Stimulated activated effector memory CD8-positive, alpha-beta T cell treated with anti-CD3 and anti-CD28 coated beads, Interleukin-12 subunit alpha, Interleukin-12 subunit beta, amount 100 ng/mL, for 72 hours (primary cell): ENCODE results near the gene FGF1.

Experiments used
- ATAC-seq: fragments of 150-1000 bp; cut with Tn5 transposase; 2 replicates; pipeline ENCODE4 v1.10.0; 2021
- DNase-seq, 2 donors: peaks; one replicate each; pipeline ENCODE4 v3.0.0; 2021 to 2022; ENCODE audit warnings: low spot score in 2 of 2
- H3K27ac Mint-ChIP-seq: one replicate; pipeline ENCODE4 v1.8.0; 2022; ENCODE audit warnings: mild to moderate bottlenecking, mixed read lengths
- H3K36me3 Mint-ChIP-seq: one replicate; pipeline ENCODE4 v1.8.0; 2022; ENCODE audit warnings: mild to moderate bottlenecking, mixed read lengths
- H3K4me1 Mint-ChIP-seq: one replicate; pipeline ENCODE4 v1.8.0; 2022; ENCODE audit warnings: mixed read lengths
- H3K4me3 Mint-ChIP-seq: one replicate; pipeline ENCODE4 v1.8.0; 2022; ENCODE audit warnings: mild to moderate bottlenecking, mixed read lengths
- H3K9me3 Mint-ChIP-seq: one replicate; pipeline ENCODE4 v1.8.0; 2022; ENCODE audit warnings: mixed read lengths

Gene FGF1

GRCh38 chr5:142685418-142686209, at the start of gene FGF1:
Gene FGF1, minus strand, starts transcription at chr5:142686090. Its CDS starts 71,963 bp downstream, at chr5:142614127.
- Mint-ChIP-seq H3K4me1 (no peaks in the 10 kb centered on the region), H3K4me3 (no peak within 1 kb of the TSS), H3K36me3 (no peaks in the 10 kb centered on the region), H3K27ac (no peak within 1 kb of the TSS), H3K9me3 (no peaks in the 10 kb centered on the region)
- no peak for DNase-seq
- ATAC-seq = peak; percentile 14

GRCh38 chr5:142727735-142728047, 41.8 kb upstream of the FGF1 start:
- H3K36me3 Mint-ChIP-seq = no peaks in the 10 kb centered on the region
- H3K4me3 Mint-ChIP-seq = no peak overlapping the region
- H3K27ac Mint-ChIP-seq = no peak overlapping the region
- H3K4me1 Mint-ChIP-seq = peaks cover 20% of the 10 kb centered on the region
- ATAC-seq = no peak
- DNase-seq = no peak
- no peaks in the 10 kb centered on the region for H3K9me3 Mint-ChIP-seq

GRCh38 chr5:142726188-142726731, 40.4 kb upstream of the FGF1 start:
- ATAC-seq = peak; percentile 75
- H3K27ac Mint-ChIP-seq = peak overlapping the region; percentile 38

GRCh38 chr5:142725231-142726187, 39.6 kb upstream of the FGF1 start:
- H3K36me3 Mint-ChIP-seq = no peaks in the 10 kb centered on the region
- peaks cover 16% of the 10 kb centered on the region for H3K4me1 Mint-ChIP-seq
- peak overlapping the region; percentile 38 for H3K27ac Mint-ChIP-seq
- ATAC-seq = no peak
- H3K4me3 Mint-ChIP-seq = no peak overlapping the region
- no peak for DNase-seq
- H3K9me3 Mint-ChIP-seq = no peaks in the 10 kb centered on the region

More at GRCh38 chr5:142726188-142726731, 40.4 kb upstream of the FGF1 start:
- H3K9me3 Mint-ChIP-seq = no peaks in the 10 kb centered on the region
- H3K36me3 Mint-ChIP-seq = no peaks in the 10 kb centered on the region
- H3K4me1 Mint-ChIP-seq = peaks cover 16% of the 10 kb centered on the region
- DNase-seq = no peak
- H3K4me3 Mint-ChIP-seq = no peak overlapping the region

- H3K4me3 Mint-ChIP-seq = no peak overlapping the region
- H3K9me3 Mint-ChIP-seq = no peaks in the 10 kb centered on the region
- no peak overlapping the region for H3K27ac Mint-ChIP-seq
- peaks cover 16% of the 10 kb centered on the region for H3K4me1 Mint-ChIP-seq
- no peak for ATAC-seq
- no peaks in the 10 kb centered on the region for H3K36me3 Mint-ChIP-seq
- no peak for DNase-seq
These were observed 38.9 kb upstream of the FGF1 start for GRCh38 chr5:142724821-142725220.

- Mint-ChIP-seq H3K4me3 (no peak overlapping the region), H3K9me3 (no peaks in the 10 kb centered on the region), H3K36me3 (no peaks in the 10 kb centered on the region), H3K27ac (no peak overlapping the region), H3K4me1 (peaks cover 11% of the 10 kb centered on the region)
- no peak for DNase-seq
- ATAC-seq = no peak
These were observed 37.0 kb upstream of the FGF1 start for GRCh38 chr5:142722896-142723295.

GRCh38 chr5:142722146-142722545, 36.3 kb upstream of the FGF1 start:
- Mint-ChIP-seq H3K9me3 (no peaks in the 10 kb centered on the region), H3K4me1 (peaks cover 11% of the 10 kb centered on the region), H3K4me3 (no peak overlapping the region), H3K27ac (no peak overlapping the region), H3K36me3 (no peaks in the 10 kb centered on the region)
- DNase-seq (no peak), ATAC-seq (no peak)

GRCh38 chr5:142720641-142721271, 34.9 kb upstream of the FGF1 start:
- Mint-ChIP-seq H3K9me3 (no peaks in the 10 kb centered on the region), H3K4me3 (no peak overlapping the region), H3K27ac (peak overlapping the region; percentile 7), H3K36me3 (no peaks in the 10 kb centered on the region), H3K4me1 (peaks cover 6% of the 10 kb centered on the region)
- ATAC-seq (no peak), DNase-seq (no peak)

- ATAC-seq (no peak), DNase-seq (no peak)
- H3K9me3 Mint-ChIP-seq = no peaks in the 10 kb centered on the region
- no peaks in the 10 kb centered on the region for H3K36me3 Mint-ChIP-seq
- no peaks in the 10 kb centered on the region for H3K4me1 Mint-ChIP-seq
- H3K4me3 Mint-ChIP-seq = no peak overlapping the region
- H3K27ac Mint-ChIP-seq = peak overlapping the region; percentile 7
These were observed 34.0 kb upstream of the FGF1 start for GRCh38 chr5:142719836-142720370.

GRCh38 chr5:142717582-142718215, 31.8 kb upstream of the FGF1 start:
- ATAC-seq (peak; percentile 46), DNase-seq (no peak)
- Mint-ChIP-seq H3K4me1 (peaks cover 7% of the 10 kb centered on the region), H3K4me3 (no peak overlapping the region), H3K27ac (no peak overlapping the region), H3K36me3 (no peaks in the 10 kb centered on the region), H3K9me3 (no peaks in the 10 kb centered on the region)

- peaks cover 4% of the 10 kb centered on the region for H3K9me3 Mint-ChIP-seq
- no peak overlapping the region for H3K4me3 Mint-ChIP-seq
- ATAC-seq = peak; percentile 48
- no peaks in the 10 kb centered on the region for H3K36me3 Mint-ChIP-seq
- H3K27ac Mint-ChIP-seq = no peak overlapping the region
- no peak for DNase-seq
- H3K4me1 Mint-ChIP-seq = peaks cover 12% of the 10 kb centered on the region
These were observed 31.1 kb upstream of the FGF1 start for GRCh38 chr5:142716963-142717362.

GRCh38 chr5:142715291-142715690, 29.4 kb upstream of the FGF1 start:
- no peak overlapping the region for H3K4me3 Mint-ChIP-seq

GRCh38 chr5:142713121-142713706, 27.3 kb upstream of the FGF1 start:
- peaks cover 10% of the 10 kb centered on the region for H3K9me3 Mint-ChIP-seq
- H3K36me3 Mint-ChIP-seq = no peaks in the 10 kb centered on the region
- H3K27ac Mint-ChIP-seq = peak overlapping the region; percentile 17
- H3K4me3 Mint-ChIP-seq = peak overlapping the region; percentile 69
- peaks cover 14% of the 10 kb centered on the region for H3K4me1 Mint-ChIP-seq
- ATAC-seq (peak; percentile 99), DNase-seq (peak; percentile 90 to 93)

More at GRCh38 chr5:142715291-142715690, 29.4 kb upstream of the FGF1 start:
- H3K27ac Mint-ChIP-seq = no peak overlapping the region
- peaks cover 10% of the 10 kb centered on the region for H3K9me3 Mint-ChIP-seq
- peaks cover 14% of the 10 kb centered on the region for H3K4me1 Mint-ChIP-seq
- no peaks in the 10 kb centered on the region for H3K36me3 Mint-ChIP-seq
- ATAC-seq (no peak), DNase-seq (no peak)

GRCh38 chr5:142703153-142703552, 17.3 kb upstream of the FGF1 start:
- no peak overlapping the region for H3K4me3 Mint-ChIP-seq
- H3K4me1 Mint-ChIP-seq = no peaks in the 10 kb centered on the region
- no peak overlapping the region for H3K27ac Mint-ChIP-seq
- H3K36me3 Mint-ChIP-seq = no peaks in the 10 kb centered on the region
- ATAC-seq = no peak
- H3K9me3 Mint-ChIP-seq = no peaks in the 10 kb centered on the region
- no peak for DNase-seq
